Caco-2 (cell line): ENCODE results near the gene COCH. TPM values are rescaled to one million over a fixed set of nuclear protein-coding genes. Genes with fewer than 3 reads are reported as not detected.

Experiments used
- BruUV-seq: library from RNA; stranded (reverse); fragments of 400-500 nt; replicated peaks from 2 replicates; lab custom pipeline; 2021; lab: Mats Ljungman, UMichigan
- CTCF ChIA-PET: fragments of 300-600 bp; sonication (Branson Sonifier 250); formaldehyde crosslinking; loops from one replicate; lab custom pipeline; 2022; ENCODE audit warnings: antibody characterized with exemption; lab: Charles Lee
- POLR2A ChIA-PET: fragments of 300-600 bp; sonication (Branson Sonifier 250); formaldehyde crosslinking; loops from one replicate; lab custom pipeline; 2022; ENCODE audit warnings: antibody characterized with exemption; lab: Charles Lee
- DNase-seq, 2 experiments: peaks; one replicate each; pipeline versions ENCODE4 v3.0.0 to v3.0.0-alpha.2; 2020 to 2022
- H3K27me3 ChIP-seq: replicated peaks from 2 replicates; pipeline ENCODE4 v1.6.0; 2011; ENCODE audit warnings: low read length; ENCODE audit not compliant: control insufficient read depth, insufficient read depth
- H3K36me3 ChIP-seq: 2 replicates; pipeline ENCODE4 v1.5.1; 2011; ENCODE audit warnings: low read length; ENCODE audit not compliant: control insufficient read depth, insufficient read depth
- H3K4me1 ChIP-seq: fragments of 250-450 bp; sonication (Bioruptor Pico); 2 replicates; pipeline ENCODE4 v1.5.1; 2020; ENCODE audit warnings: mild to moderate bottlenecking
- H3K4me3 ChIP-seq: 2 replicates; pipeline ENCODE4 v1.5.1; 2011; ENCODE audit warnings: low read depth, mild to moderate bottlenecking, control low read depth, low read length
- H3K9me3 ChIP-seq: fragments of 250-450 bp; sonication (Bioruptor Pico); 2 replicates; pipeline ENCODE4 v1.5.1; 2020; ENCODE audit warnings: mild to moderate bottlenecking, moderate library complexity
- H3K27ac Mint-ChIP-seq: one replicate; pipeline ENCODE4 v1.8.0; 2022; ENCODE audit warnings: mixed read lengths; ENCODE audit not compliant: unreplicated experiment
- H3K27me3 Mint-ChIP-seq: one replicate; pipeline ENCODE4 v1.8.0; 2022; ENCODE audit warnings: mixed read lengths; ENCODE audit not compliant: insufficient read depth, unreplicated experiment
- H3K36me3 Mint-ChIP-seq: one replicate; pipeline ENCODE4 v1.8.0; 2022; ENCODE audit warnings: mild to moderate bottlenecking, mixed read lengths; ENCODE audit not compliant: insufficient read depth, unreplicated experiment
- H3K4me1 Mint-ChIP-seq: one replicate; pipeline ENCODE4 v1.8.0; 2022; ENCODE audit warnings: low read depth, mixed read lengths; ENCODE audit not compliant: unreplicated experiment
- H3K4me3 Mint-ChIP-seq: one replicate; pipeline ENCODE4 v1.8.0; 2022; ENCODE audit warnings: mild to moderate bottlenecking, moderate library complexity, mixed read lengths; ENCODE audit not compliant: unreplicated experiment
- H3K9me3 Mint-ChIP-seq: one replicate; pipeline ENCODE4 v1.8.0; 2022; ENCODE audit warnings: mixed read lengths; ENCODE audit not compliant: unreplicated experiment
- CTCF ChIP-seq, 2 experiments: fragments of 200-600 bp in 1 of 2; IDR thresholded peaks; 1 replicate in 1 of 2; 2 replicates in 1 of 2; pipeline versions ENCODE4 v1.5.1 to v1.8.0; 2011 to 2022; ENCODE audit warnings: antibody characterized with exemption in 1 of 2, control low read depth in 1 of 2, inconsistent platforms in 1 of 2, low read depth in 1 of 2, low read length in 1 of 2, mild to moderate bottlenecking in 1 of 2, moderate library complexity in 1 of 2; ENCODE audit not compliant: insufficient read depth in 1 of 2, severe bottlenecking in 1 of 2, unreplicated experiment in 1 of 2
- intact Hi-C: fragments of 100-400 bp; cut with micrococcal nuclease; formaldehyde crosslinking; loops from one replicate; pipeline ENCODE4 v1.10.0; 2022; ENCODE audit not compliant: unreplicated experiment
- total RNA-seq: library from RNA; stranded (reverse); gene quantifications from 2 replicates; pipeline ENCODE4 v1.2.3, GENCODE V29; 2022

COCH gene
- total RNA-seq, 1 experiment from 2014 or later, result 32.2 TPM

GRCh38 chr14:30834353-30834752, 40.0 kb upstream of the COCH start:
- Mint-ChIP-seq H3K4me3 (no peak overlapping the region), H3K4me1 (no peaks in the 10 kb centered on the region), H3K27ac (no peak overlapping the region), H3K36me3 (no peaks in the 10 kb centered on the region), H3K9me3 (peaks cover 11% of the 10 kb centered on the region), H3K27me3 (no peaks in the 10 kb centered on the region)
- H3K4me1 ChIP-seq, result no peaks in the 10 kb centered on the region
- no peaks in the 10 kb centered on the region for H3K27me3 ChIP-seq
- CTCF ChIA-PET, result no interaction called here
- intact Hi-C loops, result no loop called here
- no peaks in the 10 kb centered on the region for H3K36me3 ChIP-seq
- no peak overlapping the region for H3K4me3 ChIP-seq
- no peaks in the 10 kb centered on the region for H3K9me3 ChIP-seq
- BruUV-seq, result no TSS peak
- TF ChIP-seq CTCF (IDR thresholded peaks at IDR 0.05; ENCODE audit: insufficient read depth in 1 of 2, low read depth in 1 of 2, low read length in 1 of 2, severe bottlenecking in 1 of 2, unreplicated experiment in 1 of 2), result no peak
- POLR2A ChIA-PET, result no interaction called here
- DNase-seq, result no peak

- H3K4me1 Mint-ChIP-seq, result no peaks in the 10 kb centered on the region
- no TSS peak for BruUV-seq
- H3K4me3 ChIP-seq, result no peak overlapping the region
Observed at GRCh38 chr14:30838351-30838750, 36.0 kb upstream of the COCH start.

GRCh38 chr14:30840086-30840779, 34.1 kb upstream of the COCH start:
- no peaks in the 10 kb centered on the region for H3K4me1 Mint-ChIP-seq
- BruUV-seq, result no TSS peak
- no peaks in the 10 kb centered on the region for H3K4me1 ChIP-seq
- H3K36me3 ChIP-seq, result no peaks in the 10 kb centered on the region
- H3K27ac Mint-ChIP-seq, result no peak overlapping the region
- no peak overlapping the region for H3K4me3 Mint-ChIP-seq
- no peak for DNase-seq
- peaks cover 2% of the 10 kb centered on the region for H3K27me3 Mint-ChIP-seq
- intact Hi-C loops, result no loop called here
- no peak overlapping the region for H3K4me3 ChIP-seq
- TF ChIP-seq CTCF (IDR thresholded peaks at IDR 0.05; ENCODE audit: insufficient read depth in 1 of 2, low read depth in 1 of 2, low read length in 1 of 2, severe bottlenecking in 1 of 2, unreplicated experiment in 1 of 2), result no peak
- H3K27me3 ChIP-seq, result no peaks in the 10 kb centered on the region
- ChIA-PET CTCF (no interaction called here), POLR2A (no interaction called here)
- H3K9me3 Mint-ChIP-seq, result peaks cover 2% of the 10 kb centered on the region
- H3K36me3 Mint-ChIP-seq, result no peaks in the 10 kb centered on the region
- H3K9me3 ChIP-seq, result no peaks in the 10 kb centered on the region

More at GRCh38 chr14:30838351-30838750, 36.0 kb upstream of the COCH start:
- no peak for TF ChIP-seq CTCF (IDR thresholded peaks at IDR 0.05; ENCODE audit: insufficient read depth in 1 of 2, low read depth in 1 of 2, low read length in 1 of 2, severe bottlenecking in 1 of 2, unreplicated experiment in 1 of 2)
- intact Hi-C loops, result no loop called here
- no peak overlapping the region for H3K4me3 Mint-ChIP-seq
- CTCF ChIA-PET, result no interaction called here
- no peaks in the 10 kb centered on the region for H3K27me3 ChIP-seq
- DNase-seq, result no peak
- POLR2A ChIA-PET, result no interaction called here
- peaks cover 11% of the 10 kb centered on the region for H3K9me3 Mint-ChIP-seq
- no peaks in the 10 kb centered on the region for H3K9me3 ChIP-seq
- H3K36me3 Mint-ChIP-seq, result no peaks in the 10 kb centered on the region
- no peaks in the 10 kb centered on the region for H3K27me3 Mint-ChIP-seq
- H3K27ac Mint-ChIP-seq, result no peak overlapping the region
- H3K4me1 ChIP-seq, result no peaks in the 10 kb centered on the region
- no peaks in the 10 kb centered on the region for H3K36me3 ChIP-seq
